HG02973 (cell line): ENCODE results near the gene DNMT3A.
"Not testable (repeated sequence)": the region's sequence is repeated elsewhere in the genome, so short reads cannot be mapped to it uniquely, and the experiment has no call there.

Experiments used
- ATAC-seq: cut with Tn5 transposase; IDR thresholded peaks from one replicate; pipeline ENCODE4 v1.9.1; 2021; ENCODE audit warnings: moderate library complexity; ENCODE audit not compliant: unreplicated experiment

Gene DNMT3A

GRCh38 chr2:25215948-25216679 lies 125.6 kb downstream of the DNMT3A start:
- peak; percentile 65 for ATAC-seq

GRCh38 chr2:25215232-25215631 lies 126.5 kb downstream of the DNMT3A start:
- no peak for ATAC-seq

- ATAC-seq: no peak
Observed at GRCh38 chr2:25213229-25213628, 128.5 kb downstream of the DNMT3A start.

GRCh38 chr2:25210923-25211322 lies 130.8 kb downstream of the DNMT3A start:
- not testable (repeated sequence) for ATAC-seq

- no peak for ATAC-seq
Observed at GRCh38 chr2:25207078-25207545, 134.6 kb downstream of the DNMT3A start.

GRCh38 chr2:25204190-25204838 lies 137.4 kb downstream of the DNMT3A start:
- no peak for ATAC-seq

GRCh38 chr2:25202275-25202674 lies 139.4 kb downstream of the DNMT3A start:
- no peak for ATAC-seq

GRCh38 chr2:25201794-25202193 lies 139.9 kb downstream of the DNMT3A start:
- ATAC-seq: no peak

GRCh38 chr2:25201265-25201664 lies 140.5 kb downstream of the DNMT3A start:
- ATAC-seq: no peak

GRCh38 chr2:25198576-25198975 lies 143.1 kb downstream of the DNMT3A start:
- no peak for ATAC-seq

GRCh38 chr2:25198209-25198525 lies 143.6 kb downstream of the DNMT3A start:
- ATAC-seq: no peak

GRCh38 chr2:25197336-25198208 lies 144.2 kb downstream of the DNMT3A start:
- no peak for ATAC-seq

- ATAC-seq: no peak
Observed at GRCh38 chr2:25194576-25195122, 147.1 kb downstream of the DNMT3A start.

GRCh38 chr2:25190536-25190935 lies 151.2 kb downstream of the DNMT3A start:
- ATAC-seq: no peak

- ATAC-seq: no peak
Observed at GRCh38 chr2:25188405-25188804, 153.3 kb downstream of the DNMT3A start.

GRCh38 chr2:25187729-25188350 lies 153.9 kb downstream of the DNMT3A start:
- ATAC-seq: no peak

GRCh38 chr2:25184254-25184653 lies 157.5 kb downstream of the DNMT3A start:
- no peak for ATAC-seq

GRCh38 chr2:25178976-25179375 lies 162.7 kb downstream of the DNMT3A start:
- no peak for ATAC-seq
